Stimulated activated CD4-positive, alpha-beta T cell treated with anti-CD3 and anti-CD28 coated beads, Interleukin-2, amount 100 ng/mL, for 48 hours (primary cell): Measurements from ENCODE around the gene MICALL2.

Experiments
- DNase-seq, 2 donors: peaks; one replicate each; pipeline ENCODE4 v3.0.0-alpha.2; 2020

Gene MICALL2

GRCh38 chr7:1411414-1411813 is 47.9 kb downstream of the MICALL2 start:
- no peak for DNase-seq

- DNase-seq = no peak
Measured at GRCh38 chr7:1410992-1411391, 48.3 kb downstream of the MICALL2 start.

GRCh38 chr7:1409555-1409954 is 49.7 kb downstream of the MICALL2 start:
- no peak for DNase-seq

- DNase-seq = no peak
Measured at GRCh38 chr7:1408466-1408865, 50.8 kb downstream of the MICALL2 start.

GRCh38 chr7:1407892-1408291 is 51.4 kb downstream of the MICALL2 start:
- DNase-seq = no peak

GRCh38 chr7:1404898-1405548 is 54.2 kb downstream of the MICALL2 start:
- DNase-seq = no peak

- no peak for DNase-seq
Measured at GRCh38 chr7:1404460-1404809, 54.8 kb downstream of the MICALL2 start.

- DNase-seq = no peak
Measured at GRCh38 chr7:1403638-1404459, 55.4 kb downstream of the MICALL2 start.

- DNase-seq = no peak
Measured at GRCh38 chr7:1402791-1403637, 56.3 kb downstream of the MICALL2 start.

GRCh38 chr7:1402110-1402790 is 57.0 kb downstream of the MICALL2 start:
- no peak for DNase-seq

- no peak for DNase-seq
Measured at GRCh38 chr7:1401011-1401410, 58.3 kb downstream of the MICALL2 start.

GRCh38 chr7:1400371-1400770 is 58.9 kb downstream of the MICALL2 start:
- no peak for DNase-seq

GRCh38 chr7:1397491-1398327 is 61.6 kb downstream of the MICALL2 start:
- DNase-seq = no peak

GRCh38 chr7:1396195-1396594 is 63.1 kb downstream of the MICALL2 start:
- DNase-seq = no peak

- DNase-seq = no peak
Measured at GRCh38 chr7:1395211-1396070, 63.8 kb downstream of the MICALL2 start.

- DNase-seq = no peak
Measured at GRCh38 chr7:1394371-1394770, 64.9 kb downstream of the MICALL2 start.

GRCh38 chr7:1393421-1393820 is 65.8 kb downstream of the MICALL2 start:
- DNase-seq = no peak

- no peak for DNase-seq
Measured at GRCh38 chr7:1392556-1392955, 66.7 kb downstream of the MICALL2 start.

- DNase-seq = no peak
Measured at GRCh38 chr7:1391449-1391848, 67.8 kb downstream of the MICALL2 start.

- DNase-seq = no peak
Measured at GRCh38 chr7:1388703-1389335, 70.5 kb downstream of the MICALL2 start.
